ENCODE data around the gene ITPRID2. TPM values are rescaled to one million over a fixed set of nuclear protein-coding genes. Genes with fewer than 3 reads are reported as not detected.

The ITPRID2 gene
- total RNA-seq, 4 donors from 2014 or later, result 80.3 to 162 (median 97.6) TPM

DNA sequence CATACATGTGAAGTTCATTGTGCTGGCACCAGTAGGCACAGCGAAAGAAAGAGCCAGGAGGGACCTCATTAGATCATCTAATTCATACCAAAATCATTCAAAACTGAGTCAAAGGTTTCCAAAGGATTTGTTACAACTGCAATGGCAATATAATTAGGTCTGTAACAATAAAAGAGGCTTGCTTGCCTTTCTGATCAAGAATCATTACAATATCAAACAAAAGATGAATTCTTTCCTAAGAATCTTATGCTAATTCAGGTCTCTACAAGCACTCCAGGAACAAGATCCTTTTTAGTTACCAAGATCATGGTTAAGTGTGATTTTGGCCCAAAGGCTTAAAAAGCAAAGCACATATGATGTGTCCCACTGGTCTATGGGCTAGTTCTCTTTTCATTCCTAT lies 41.9 kb upstream of the ITPRID2 start:
- TF ChIP-seq, protein P1, sequence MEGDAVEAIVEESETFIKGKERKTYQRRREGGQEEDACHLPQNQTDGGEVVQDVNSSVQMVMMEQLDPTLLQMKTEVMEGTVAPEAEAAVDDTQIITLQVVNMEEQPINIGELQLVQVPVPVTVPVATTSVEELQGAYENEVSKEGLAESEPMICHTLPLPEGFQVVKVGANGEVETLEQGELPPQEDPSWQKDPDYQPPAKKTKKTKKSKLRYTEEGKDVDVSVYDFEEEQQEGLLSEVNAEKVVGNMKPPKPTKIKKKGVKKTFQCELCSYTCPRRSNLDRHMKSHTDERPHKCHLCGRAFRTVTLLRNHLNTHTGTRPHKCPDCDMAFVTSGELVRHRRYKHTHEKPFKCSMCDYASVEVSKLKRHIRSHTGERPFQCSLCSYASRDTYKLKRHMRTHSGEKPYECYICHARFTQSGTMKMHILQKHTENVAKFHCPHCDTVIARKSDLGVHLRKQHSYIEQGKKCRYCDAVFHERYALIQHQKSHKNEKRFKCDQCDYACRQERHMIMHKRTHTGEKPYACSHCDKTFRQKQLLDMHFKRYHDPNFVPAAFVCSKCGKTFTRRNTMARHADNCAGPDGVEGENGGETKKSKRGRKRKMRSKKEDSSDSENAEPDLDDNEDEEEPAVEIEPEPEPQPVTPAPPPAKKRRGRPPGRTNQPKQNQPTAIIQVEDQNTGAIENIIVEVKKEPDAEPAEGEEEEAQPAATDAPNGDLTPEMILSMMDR (IDR thresholded peaks at IDR 0.05; ENCODE audit: low read depth), result no peak

DNA sequence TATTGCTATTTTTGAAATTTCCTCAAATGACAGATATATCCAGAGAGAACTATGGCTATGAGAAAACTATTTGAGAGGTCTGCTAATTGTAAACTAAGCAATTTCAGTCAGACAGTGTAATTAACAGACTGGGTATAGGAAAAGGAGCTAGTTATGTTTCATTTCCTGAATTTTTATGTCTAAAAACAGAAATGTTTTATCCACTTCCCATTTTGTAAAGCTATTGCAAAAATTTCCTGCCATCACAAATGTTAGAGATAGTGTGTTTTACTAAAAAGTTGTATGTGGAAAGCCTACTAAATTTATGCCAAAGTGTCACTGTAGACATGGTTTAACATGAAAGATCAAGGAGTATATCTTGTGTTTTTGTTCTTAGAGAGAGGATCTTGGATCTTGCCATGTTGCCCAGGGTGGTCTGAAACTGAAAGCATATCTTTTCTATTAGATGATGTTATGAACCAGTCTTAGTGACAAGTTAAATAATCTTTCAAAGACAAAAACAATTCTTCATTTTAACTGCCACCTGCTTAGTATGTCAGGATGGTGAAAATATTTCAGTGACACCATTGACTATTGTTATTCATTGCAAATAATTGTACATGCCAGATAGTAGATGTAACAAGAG lies 40.5 kb upstream of the ITPRID2 start:
- TF ChIP-seq, protein P1 (IDR thresholded peaks at IDR 0.05; ENCODE audit: low read depth), result no peak

DNA sequence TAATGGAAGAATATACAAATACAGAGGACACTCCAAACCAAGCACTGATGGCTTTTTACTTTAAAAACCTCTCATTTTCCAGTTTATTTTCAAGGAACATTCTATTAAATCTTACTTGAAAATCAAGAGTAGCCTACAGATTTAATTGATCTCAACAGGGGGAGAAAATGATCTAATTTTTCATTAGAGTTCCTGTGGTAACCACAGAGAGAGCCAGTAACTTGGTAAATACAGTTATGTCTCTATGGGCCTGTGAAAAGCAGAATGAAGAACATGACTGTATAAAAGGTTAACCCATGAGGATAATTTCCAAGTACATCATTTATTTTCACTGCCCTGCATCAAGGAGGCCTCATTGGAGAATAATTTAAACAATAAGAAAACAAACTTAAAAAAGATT lies 39.8 kb upstream of the ITPRID2 start:
- TF ChIP-seq, protein P1 (IDR thresholded peaks at IDR 0.05; ENCODE audit: low read depth), result no peak

DNA sequence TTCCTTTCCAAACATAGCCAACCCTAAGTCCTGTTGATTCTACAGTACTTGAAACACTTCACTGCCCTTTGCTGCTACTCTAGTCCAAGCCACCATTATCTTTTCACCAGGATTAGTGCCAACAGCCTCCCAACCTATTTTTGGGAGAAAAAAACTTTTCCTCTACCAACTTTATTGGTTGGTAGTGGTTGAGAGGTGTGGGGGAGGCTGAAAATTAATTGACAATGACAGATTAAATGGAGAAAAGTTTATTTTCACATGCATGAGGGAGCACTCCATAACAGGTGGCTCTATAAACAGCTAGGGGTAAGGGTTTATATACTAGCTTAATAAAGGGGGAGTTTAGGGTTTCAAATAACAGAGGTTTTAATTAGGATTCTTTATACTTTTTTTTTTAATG lies 37.8 kb upstream of the ITPRID2 start:
- TF ChIP-seq, protein P1 (IDR thresholded peaks at IDR 0.05; ENCODE audit: low read depth), result no peak

DNA sequence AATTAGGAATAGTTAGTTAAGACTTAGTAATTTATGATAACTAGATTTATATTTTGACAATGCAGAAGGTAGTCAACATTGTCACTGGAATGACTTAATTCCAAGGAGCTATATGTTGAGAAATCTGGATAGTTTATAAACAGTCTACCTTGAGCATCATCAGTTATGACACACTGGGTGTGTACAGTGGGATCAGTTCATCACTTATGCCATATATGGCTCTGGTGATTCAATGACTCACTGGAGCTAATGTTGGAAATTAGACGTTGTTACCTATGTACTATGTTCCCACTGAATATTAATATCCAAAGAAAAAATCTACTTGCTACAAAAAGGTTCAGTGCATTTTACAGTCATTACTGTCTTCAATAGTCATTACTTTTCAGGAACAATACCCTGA lies 34.0 kb upstream of the ITPRID2 start:
- TF ChIP-seq, protein P1 (IDR thresholded peaks at IDR 0.05; ENCODE audit: low read depth), result no peak

DNA sequence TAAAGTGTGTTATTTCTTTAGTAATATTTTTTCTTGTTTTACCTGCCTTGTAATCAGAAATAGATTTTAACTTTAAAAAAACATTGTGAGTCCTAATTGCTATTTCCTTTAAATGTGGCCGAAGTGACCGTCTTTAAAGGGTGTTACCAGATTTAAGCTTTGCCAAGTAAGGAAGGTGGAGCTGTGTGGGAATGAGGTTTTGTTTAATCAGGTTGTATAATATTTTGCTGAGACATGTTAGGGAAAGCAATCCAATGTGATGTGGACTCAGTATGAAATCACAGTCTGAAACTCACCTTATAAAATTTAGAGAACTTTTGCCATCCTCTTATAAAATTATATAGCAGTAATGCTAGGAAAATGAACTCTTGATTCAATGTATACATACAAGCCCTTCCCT lies 32.9 kb upstream of the ITPRID2 start:
- TF ChIP-seq, protein P1 (IDR thresholded peaks at IDR 0.05; ENCODE audit: low read depth), result no peak

DNA sequence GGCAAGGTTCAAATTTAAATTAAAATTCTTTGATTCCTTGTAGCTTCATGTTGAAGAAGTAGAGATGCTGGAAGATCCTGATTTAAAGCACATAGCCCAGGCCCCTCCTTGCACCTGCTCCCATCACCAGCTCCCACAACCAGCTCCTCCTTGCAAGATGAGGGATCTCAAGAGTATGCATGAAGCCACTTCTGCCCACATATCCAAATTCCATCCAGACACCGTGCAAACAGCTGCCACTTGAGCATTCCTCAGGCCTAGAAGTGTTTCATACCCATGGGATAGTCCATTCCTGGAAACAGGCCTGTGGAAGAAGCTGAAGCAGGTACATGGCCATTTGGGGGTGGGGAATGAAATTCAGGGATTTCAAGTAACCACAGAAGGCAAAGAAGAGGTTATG lies 32.4 kb upstream of the ITPRID2 start:
- TF ChIP-seq, protein P1 (IDR thresholded peaks at IDR 0.05; ENCODE audit: low read depth), result no peak
